CD4-positive, alpha-beta T cell treated with Interferon gamma for 1 hour (primary cell): ENCODE measurements around the gene NBPF20.
"Not testable (repeated sequence)": the region's sequence is repeated elsewhere in the genome, so short reads cannot be mapped to it uniquely, and the experiment has no call there.

Experiments used
- DNase-seq: peaks from one replicate; pipeline ENCODE4 v3.0.0-alpha.2; 2020

Gene NBPF20, protein sequence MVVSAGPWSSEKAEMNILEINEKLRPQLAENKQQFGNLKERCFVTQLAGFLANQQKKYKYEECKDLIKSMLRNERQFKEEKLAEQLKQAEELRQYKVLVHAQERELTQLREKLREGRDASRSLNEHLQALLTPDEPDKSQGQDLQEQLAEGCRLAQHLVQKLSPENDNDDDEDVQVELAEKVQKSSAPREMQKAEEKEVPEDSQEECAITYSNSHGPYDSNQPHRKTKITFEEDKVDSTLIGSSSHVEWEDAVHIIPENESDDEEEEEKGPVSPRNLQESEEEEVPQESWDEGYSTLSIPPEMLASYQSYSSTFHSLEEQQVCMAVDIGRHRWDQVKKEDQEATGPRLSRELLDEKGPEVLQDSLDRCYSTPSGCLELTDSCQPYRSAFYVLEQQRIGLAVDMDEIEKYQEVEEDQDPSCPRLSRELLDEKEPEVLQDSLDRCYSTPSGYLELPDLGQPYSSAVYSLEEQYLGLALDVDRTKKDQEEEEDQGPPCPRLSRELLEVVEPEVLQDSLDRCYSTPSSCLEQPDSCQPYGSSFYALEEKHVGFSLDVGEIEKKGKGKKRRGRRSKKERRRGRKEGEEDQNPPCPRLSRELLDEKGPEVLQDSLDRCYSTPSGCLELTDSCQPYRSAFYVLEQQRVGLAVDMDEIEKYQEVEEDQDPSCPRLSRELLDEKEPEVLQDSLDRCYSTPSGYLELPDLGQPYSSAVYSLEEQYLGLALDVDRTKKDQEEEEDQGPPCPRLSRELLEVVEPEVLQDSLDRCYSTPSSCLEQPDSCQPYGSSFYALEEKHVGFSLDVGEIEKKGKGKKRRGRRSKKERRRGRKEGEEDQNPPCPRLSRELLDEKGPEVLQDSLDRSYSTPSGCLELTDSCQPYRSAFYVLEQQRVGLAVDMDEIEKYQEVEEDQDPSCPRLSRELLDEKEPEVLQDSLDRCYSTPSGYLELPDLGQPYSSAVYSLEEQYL (N-terminal part only)

GRCh38 chr1:145425436-145426029 is at the start of gene NBPF20:
TSS of gene NBPF20 (minus strand) at chr1:145425603. CDS start at chr1:145405272, 20,331 bp downstream.
- DNase-seq: peak; percentile 72

- not testable (repeated sequence) for DNase-seq
Measured at GRCh38 chr1:145474837-145475368, 49.5 kb upstream of the NBPF20 start.

- DNase-seq: not testable (repeated sequence)
Measured at GRCh38 chr1:145472731-145473130, 47.3 kb upstream of the NBPF20 start.

- DNase-seq: not testable (repeated sequence)
Measured at GRCh38 chr1:145471365-145471764, 46.0 kb upstream of the NBPF20 start.

DNA sequence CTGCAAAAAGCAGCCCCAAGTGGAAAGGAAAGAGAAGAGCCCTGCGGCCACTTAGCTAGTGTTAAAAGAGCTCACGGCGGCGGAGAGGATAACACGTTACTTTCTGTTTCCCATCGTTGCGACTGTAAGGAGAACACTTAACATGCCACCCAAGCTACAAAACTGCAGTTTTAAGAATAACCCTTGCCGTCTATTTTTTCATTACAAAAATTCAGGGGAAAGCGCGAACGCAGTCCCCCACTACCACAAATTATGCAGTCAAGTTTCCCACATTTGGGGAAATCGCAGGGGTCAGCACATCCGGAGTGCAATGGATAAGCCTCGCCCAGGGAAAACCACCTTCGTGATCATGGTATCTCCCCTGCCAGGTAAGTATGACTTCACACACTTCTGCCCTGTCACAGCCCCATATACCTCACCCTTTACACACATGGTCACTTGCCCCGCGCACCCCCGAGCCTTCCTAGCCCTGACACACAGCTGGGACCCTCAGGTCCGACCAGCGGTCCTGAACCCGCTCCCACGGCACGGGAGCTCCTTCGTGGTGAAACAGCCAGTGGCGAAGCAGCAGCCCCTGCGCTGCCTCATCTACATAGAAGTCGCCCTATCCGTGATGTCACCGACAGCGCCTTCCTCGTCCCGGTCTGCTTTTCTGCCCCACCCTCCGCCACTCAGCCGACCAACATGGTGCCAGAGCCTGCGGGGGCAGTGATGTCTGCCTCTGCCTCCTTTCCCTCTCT is 40.2 kb upstream of the NBPF20 start:
- DNase-seq: peak; percentile 86

DNA sequence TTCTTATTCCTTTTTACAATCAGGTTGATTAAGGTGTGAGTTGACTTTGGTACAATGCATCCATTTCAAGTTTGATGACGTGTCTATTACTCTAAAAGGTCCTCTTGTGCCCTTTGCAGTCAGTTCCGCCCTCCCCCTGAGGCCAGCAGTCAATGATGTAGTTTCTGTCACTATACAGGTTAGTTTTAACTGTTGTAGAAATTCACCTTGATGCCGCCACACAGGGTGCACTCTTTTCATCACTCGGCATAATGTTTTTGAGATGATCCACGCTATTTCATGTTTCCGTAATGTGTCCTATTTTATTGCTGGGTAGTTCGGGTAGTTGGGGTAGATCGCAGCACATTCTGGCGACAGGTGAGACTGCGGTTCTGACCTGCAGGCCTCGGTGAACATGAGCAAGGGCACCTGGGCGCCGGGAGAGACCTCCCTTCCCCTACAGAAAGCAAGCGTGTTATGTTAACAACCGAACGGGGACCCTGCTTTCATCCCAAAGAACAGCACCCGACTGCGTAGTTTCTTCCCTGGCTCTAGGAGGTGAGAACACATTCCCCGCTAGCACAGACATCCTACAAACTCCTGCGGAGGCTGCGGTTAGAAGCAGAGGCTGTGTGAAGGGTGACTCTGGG is 39.4 kb upstream of the NBPF20 start:
- DNase-seq: not testable (repeated sequence)

DNA sequence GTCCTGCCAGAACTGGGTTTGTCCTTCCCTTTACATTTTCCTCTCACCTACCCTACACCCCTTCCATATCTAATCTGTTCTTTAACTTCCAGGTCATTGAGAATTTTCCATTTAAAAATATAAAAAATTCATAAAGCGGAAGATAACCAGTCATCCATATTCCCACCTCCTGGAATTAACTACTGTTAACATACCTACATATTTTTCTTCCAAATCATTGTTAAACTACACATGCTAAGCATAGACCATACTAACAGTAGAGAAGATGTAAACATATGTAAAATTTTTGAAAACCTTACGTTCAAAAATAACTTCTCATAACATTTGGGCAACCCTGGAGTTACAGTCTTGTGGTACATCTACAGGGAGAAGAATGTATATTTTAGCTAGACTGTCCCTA is 38.6 kb upstream of the NBPF20 start:
- DNase-seq: not testable (repeated sequence)

DNA sequence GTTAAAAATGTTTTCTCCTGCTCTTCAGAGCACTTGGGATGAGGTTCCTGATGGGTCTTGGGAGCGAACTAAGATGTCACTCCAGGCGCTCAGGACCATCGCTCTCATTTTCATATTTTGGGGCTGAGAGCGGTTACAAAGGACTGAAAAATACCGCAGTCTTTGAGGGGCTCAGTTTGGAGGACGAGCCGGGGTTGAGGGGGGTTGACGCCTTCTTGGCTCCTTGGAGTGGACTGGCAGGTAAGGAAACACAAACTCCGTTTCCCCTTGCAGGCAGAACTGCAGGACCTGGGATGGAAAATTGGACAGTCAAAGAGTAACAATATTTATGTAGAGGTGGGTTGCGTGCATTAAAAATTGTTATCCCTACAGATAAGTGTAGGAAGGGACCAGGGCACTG is 35.3 kb upstream of the NBPF20 start:
- DNase-seq: not testable (repeated sequence)

DNA sequence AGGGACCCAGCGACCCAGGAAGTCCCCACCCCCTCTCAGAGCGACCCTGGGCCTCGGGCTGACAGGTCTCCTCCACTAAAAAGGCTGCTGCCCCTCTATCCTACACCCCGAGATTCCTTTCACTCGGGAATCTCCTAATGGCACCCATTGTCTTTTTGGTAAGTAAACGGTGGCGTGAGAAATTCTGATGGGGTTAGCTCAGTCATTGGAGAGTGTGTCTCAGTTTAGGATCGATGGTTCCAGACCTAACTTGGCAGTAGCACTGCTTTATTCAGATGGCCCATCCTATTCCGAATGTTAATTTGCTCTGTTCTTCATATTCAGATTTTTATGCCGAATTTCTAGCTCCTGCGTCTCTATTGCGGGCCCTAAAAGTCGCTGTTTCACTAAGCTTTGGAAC is 34.6 kb upstream of the NBPF20 start:
- not testable (repeated sequence) for DNase-seq

- not testable (repeated sequence) for DNase-seq
Measured at GRCh38 chr1:145459591-145459990, 34.2 kb upstream of the NBPF20 start.

GRCh38 chr1:145459063-145459462 is 33.7 kb upstream of the NBPF20 start:
- not testable (repeated sequence) for DNase-seq

DNA sequence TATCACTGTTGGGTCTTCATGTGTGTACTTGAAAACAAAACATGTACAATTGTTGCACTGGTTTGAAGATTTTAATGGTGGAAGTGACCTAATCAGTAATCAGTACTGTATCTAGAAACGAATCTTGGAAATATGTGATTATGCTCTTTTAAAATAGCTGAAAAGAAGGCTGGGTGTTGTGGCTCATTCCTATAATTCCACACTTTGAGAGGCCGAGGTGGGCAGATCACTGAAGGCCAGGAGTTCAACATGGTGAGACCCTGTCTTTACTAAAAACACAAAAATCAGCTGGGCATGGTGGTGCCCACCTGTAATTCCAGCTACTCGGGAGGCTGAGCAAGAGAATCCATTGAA is 29.4 kb upstream of the NBPF20 start:
- not testable (repeated sequence) for DNase-seq

DNA sequence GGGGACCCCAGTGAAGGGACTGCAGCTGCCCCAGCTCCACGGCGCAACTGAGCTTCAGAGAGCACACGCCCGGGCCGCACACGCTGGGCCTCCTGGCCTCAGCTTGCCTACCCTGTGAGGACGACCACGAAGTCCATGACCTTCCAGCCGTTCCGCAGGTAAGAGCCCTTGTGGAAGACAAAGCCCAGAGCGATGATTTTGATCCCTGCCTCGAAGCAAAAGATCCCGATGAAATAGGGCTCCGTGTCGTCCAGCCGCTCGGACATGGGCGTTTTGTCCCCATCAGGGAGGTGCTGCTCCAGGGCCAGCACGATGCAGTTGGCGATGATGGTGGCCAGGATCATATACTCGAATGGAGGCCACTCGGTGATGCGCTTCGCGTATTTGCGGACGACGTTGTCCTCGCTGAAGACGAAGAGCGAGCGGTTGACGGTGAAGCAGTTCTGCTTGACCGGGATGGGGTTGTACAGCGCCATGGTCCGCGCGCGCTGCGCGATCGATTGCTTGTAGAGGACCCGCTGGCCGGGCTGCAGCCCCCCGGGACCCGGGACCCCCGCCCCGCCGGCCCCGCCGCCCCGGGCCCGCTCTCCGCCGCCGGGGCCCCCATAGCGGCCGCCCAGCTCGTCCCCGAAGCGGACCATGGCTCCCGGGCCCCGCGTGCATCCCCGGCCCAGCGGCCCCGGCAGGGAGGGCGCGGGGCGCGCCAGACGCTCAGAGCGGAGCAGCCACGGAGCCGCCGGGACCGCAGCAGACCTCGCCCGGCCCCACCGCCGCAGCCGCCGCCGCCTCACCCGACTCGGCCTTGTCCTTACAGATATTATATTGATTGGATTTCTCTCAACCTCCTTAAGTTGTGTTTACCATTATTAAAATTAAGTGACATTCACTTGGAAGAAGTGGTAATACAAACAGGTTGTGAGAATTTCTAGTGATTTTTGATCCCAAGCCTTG is 28.7 kb upstream of the NBPF20 start:
- not testable (repeated sequence) for DNase-seq

DNA sequence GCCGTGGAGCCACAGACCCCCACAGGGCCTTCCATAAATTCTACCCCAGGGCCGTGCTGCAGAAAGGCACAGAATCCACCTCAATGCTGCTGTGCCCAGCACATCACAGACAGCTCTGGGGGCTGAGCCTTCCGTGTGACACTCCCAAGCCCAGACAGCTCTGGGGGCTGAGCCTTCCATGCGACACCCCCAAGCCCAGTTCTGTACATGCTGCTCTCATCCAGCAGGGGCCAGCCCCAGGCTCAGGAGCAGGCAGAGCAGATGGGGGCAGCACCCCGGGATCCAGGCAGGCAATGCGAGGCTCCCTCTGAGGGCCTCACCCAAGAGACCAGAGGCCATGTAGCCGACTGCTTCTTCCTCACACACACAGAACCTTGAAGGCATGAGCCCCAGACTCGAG is 27.1 kb upstream of the NBPF20 start:
- not testable (repeated sequence) for DNase-seq

DNA sequence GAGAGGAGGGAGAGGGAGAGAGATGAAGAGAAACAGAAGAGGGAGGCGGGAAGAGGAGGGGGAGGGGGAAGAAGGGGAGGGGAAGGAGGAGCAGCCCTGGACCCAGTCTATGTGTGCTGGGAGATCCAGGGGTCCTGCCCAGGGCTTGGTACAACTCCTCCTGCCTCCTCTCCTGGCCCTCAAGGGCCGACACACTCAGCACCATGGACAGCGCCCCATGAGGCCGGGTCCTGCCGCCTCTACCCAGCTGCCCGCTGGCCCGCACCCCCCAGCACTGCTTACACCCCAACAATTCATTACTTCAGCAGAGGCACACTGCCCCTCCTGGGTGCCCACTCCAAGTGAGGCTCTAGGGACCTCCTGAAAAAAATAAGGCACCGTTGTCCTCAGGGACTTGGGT is 26.5 kb upstream of the NBPF20 start:
- not testable (repeated sequence) for DNase-seq

DNA sequence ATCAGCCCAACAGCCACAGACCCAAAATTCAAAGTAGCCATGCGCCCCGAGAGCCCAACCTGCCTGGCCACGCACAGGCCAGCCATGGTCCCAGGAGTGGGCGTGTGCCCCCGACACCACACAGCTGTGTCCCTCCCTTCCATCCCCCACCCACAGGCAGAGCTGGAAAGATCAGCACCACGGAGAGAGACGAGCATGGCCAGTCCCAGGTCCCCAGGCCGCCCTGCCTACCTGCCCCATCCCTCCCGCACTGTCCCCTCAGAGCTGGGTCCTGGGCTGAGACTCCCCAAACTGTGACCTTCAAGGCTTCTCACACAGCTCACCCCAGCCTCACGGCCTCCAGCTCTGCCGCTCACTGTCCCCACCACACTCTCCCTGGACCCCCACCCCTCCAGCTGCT is 19.8 kb upstream of the NBPF20 start:
- DNase-seq: not testable (repeated sequence)

DNA sequence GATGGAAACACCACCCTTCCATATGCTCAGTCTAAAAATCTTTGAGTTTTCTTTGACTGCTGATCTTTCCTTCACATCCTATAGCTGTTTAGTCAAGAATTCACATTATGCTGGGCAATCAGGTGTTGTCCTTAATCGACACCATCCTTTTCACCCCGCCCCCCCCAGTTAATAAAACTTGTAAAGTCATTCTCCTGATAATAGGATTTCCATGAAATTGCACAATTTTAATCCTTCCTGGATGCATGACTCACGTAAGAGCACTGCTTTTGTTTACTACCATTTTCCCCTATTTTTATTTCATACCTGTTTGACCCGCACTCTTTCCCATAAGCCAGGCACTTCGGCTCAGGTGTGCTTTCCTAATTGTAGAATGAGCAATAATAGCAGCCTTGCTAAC is 16.9 kb upstream of the NBPF20 start:
- DNase-seq: not testable (repeated sequence)

GRCh38 chr1:145431363-145432256 is 6.2 kb upstream of the NBPF20 start:
- DNase-seq: not testable (repeated sequence)

GRCh38 chr1:145430830-145431229 is 5.4 kb upstream of the NBPF20 start:
- DNase-seq: not testable (repeated sequence)
